Glomerular visceral epithelial cell (primary cell): ENCODE measurements around the gene MRPL47.
A peak's percentile ranks its signal among the peaks of the same experiment; 100 is the strongest.

Source experiments
- DNase-seq: peaks from one replicate; pipeline ENCODE4 v3.0.0-alpha.2; 2016; ENCODE audit errors: extremely low spot score

The MRPL47 gene

DNA sequence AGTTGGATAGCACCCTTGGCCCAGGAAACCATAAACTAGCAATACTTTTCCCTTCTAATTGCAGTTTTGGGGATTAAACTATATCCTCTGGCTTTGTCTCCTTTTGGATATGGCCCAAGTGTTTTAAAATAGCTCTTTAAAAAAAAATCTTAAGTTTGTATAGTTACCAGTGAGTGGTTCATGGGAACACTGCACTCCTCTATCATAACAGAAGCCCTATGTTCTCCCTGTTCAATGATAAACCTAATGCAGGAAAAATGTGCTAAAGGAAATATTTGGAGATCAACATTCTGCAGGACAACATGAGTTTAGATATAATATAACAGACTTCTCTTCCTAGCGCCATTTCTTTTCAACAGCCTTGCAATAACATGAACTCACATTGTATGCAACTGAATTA lies 13.1 kb downstream of the MRPL47 start:
- no peak for DNase-seq

DNA sequence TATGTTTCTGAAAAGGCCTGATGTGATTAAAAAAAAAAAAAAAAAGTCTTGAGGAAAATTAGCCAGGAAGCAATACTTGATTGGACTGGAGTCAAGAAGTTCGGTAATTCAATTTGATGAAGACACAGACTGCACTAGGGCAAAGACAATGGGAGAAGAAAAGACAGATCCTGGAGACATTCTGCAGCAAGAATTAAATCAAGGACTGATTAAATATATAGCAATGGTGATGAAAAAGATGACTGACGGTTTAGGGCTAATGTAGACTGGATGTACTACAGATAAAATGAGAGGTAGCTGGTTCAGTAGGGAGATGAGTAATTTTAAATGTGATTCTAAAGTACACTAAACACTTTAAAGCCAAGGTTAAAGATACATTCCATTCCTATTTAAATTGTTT lies 13.8 kb downstream of the MRPL47 start:
- no peak for DNase-seq

DNA sequence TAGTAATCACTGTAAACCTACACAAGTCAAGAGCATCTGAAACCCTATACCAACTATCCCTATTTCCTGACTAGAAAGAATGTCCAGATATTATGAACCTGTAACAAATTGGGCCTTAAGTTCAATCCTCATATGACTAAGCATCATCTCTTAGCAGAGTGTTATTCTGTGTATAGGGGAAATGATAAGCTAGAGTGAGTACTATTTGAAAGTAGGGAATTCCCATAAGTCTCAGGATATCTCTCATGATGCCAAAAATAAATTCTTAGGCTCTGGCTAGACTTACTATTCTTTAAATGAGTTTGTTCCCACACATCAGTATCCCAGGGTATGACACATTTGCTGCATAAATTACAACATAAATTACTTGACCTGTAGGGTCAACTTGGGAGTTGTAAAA lies 15.3 kb downstream of the MRPL47 start:
- DNase-seq, result no peak

DNA sequence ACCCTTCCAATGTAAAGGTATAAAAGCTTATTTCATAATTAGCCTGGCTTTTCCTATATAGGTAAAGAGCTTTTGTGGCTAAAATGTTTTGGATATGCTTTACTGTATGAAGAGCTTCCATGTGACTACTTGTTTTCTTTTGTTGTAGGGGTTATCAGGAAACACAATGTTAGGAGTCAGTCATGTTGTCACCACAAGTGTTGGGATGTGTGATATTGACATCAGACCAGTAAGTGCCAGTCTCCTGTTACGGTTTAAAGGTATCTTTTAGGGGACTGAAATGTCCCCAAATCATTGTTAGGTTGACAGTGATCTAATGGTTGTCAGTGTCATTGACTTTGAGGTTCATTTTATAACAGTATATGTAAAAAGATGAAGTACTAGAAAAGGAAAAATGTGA lies 23.4 kb downstream of the MRPL47 start:
- no peak for DNase-seq

DNA sequence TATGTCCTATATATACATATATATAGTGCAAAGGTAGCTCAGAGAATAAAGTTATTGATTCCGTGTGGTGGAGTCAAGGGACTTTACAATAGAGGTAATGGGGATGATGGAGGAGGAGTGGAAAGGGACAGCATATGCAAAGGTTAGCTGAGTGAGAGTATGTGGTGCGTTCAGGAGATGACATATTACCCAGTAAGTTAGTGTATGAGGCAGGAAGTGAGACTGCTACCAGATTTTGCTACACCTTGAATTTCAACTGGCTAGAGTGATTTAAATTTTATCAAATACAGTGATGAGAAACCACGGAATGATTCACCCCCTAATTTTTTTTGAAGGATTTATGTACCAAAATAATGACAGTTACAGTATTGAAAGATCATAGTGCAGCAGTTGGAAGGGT lies 38.9 kb downstream of the MRPL47 start:
- DNase-seq, result no peak

DNA sequence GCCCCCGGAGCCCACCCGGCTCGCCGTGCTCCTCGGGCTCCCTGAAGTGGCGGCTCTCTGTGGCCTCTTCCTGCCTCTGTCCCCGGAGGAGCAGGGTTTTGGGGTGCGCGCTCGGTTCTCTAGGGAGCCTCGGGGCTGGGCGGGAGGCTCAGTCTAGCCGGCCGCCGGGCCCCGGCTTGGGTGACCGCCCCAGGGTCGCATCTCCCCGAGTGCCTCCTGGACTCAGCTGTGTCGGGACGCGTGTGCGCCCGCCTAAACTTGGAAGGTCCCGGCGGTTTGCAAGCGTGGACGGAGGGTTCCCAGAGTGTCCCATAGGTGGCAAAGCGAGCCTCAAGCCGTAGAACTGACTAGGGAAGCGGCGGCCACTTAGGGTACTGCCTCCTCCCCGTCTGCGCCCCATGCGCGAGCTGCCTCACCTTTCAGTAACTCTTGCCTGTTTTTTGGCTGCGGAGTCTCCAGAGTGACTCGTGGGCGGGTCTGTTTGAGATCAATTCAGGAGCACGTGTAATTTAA lies 41.1 kb downstream of the MRPL47 start:
- peak; percentile 73 for DNase-seq

DNA sequence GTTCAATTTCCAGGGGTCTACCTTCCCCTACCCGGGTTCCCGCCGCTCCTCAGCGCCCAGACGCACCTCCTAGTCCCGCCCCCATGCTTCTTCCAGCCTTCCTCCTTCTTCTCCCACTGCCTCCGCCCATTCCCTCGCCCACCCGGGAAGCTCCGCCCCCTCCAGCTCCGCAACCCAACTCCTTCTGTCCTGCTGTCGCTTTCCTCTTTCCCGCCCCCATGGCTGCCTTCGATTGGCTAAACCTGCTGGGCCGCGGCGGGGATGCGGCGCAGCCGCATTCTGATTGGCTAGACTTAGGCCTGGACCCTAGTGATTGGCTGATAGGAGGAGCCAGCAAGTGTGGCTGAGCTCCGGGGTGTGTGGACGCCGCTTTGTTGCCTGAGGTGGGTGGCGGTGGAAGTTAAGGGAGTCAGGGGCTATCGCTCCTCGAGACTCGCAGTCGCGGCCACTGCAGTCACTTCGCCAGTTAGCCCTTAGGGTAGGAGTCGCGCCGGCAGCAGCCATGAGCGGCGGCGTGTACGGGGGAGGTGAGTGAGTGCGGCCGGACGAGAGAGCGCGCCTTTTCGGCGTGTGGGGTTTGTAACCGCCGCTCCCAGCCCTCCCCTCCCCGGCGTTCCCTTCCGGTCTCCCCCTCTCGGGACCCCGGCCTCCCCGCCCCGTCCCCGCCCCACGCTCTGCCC lies 41.7 kb downstream of the MRPL47 start, which contains the start of gene ACTL6A:
ACTL6A (plus strand) TSS at position 336 of the 680 bp plus-strand sequence; CDS start at position 503, 167 bp downstream.
- peak; percentile 100 for DNase-seq

DNA sequence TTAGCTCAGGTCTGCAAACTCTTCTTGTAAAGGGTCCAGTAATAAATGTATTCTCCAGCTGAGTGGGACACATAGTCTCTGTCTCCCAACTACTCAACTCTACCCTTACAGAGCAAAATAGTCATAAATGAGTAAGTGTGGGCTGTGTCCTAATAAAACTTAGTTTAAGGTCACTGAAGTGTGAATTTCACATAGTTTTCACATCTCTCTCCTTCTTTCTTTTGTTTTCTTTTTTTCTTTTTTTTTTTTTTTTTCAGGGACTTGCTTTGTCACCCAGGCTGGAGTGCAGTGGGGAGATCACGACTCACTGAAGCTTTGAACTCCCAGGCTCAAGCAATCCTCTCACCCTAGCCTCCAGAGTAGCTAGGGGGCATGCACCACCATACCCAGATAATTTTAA lies 43.6 kb downstream of the MRPL47 start:
- DNase-seq, result peak; percentile 7

DNA sequence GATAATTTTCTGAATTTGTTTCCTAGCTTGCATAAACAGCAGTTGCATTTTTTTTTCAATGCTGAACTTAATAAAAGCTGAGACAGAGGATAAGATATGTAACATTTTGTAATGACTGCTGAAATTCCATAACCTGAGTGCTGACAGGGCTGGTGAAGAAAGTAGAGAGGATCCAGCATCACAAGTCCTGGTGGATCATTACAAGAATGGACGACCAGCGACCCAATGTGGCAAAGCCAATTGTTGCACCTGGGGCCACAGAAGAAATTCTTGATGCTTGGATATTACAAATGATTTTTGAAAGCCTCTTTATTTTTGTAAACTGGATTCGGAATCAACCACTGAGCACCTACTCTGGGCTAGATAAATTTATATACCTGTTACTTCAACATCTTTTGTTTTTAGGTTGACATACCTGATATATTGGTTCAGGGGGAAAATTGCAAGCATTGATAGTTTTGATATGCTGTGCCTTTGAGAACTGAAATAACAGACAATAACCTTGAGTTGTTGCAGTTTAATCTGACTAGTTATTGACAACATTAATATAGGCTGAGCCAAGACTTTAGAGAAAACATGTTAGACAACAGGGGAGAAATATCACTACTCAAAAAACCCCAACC lies 45.6 kb downstream of the MRPL47 start:
- DNase-seq, result peak; percentile 70

DNA sequence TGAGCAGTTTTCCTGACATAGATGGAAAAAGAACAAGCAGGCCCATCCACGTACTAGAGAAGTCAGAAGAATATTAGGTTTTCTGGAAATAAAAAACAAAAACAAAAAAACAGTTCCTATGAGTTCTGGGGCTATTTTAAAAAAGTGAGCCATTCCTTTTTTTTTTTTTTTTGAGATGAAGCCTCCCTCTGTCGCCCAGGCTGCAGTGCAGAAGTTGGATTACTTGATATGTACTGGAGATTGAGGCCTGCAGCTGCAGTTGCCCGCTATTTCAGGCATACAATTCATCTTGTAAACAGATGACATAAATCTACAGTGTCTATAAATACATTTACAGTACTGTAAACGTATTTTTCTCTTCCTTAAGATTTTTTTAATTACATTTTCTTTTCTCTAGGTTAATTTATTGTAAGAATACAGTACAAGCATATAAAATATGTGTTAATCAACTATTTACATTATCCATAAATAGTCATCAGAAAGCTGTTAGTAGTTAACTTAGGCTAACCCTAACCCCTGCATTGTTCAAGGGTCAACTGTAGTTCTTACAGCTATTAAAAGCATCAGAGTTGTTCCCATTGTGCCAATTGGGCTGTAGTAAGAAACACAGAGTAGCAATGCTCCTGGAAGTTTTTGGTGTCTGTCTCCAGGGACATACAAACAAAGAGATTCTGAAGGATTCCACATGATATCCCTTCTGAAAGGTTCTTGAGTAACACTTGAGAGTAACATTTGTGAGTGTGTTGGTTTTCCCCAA lies 52.9 kb downstream of the MRPL47 start:
- DNase-seq, result no peak

DNA sequence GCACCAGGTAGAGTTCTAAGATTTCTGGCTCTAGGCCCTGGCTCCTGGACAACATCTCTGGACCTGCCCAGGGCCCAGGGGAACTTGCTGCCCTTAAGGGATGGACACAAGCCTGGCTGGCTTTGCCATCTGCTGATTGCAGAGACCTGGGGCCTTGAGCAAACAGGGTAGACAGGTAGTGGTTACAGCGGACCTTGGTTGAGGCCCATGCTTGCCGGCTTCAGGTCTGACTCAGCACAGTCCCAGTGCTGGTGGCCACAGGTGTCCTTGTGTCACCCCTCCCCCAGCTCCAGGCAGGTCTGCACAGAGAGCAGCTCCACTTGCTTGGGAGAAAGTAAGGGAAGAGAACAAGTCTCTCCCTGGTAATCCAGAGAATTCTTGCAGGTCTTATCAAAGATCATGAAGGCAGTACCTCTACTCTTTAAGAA lies 57.6 kb downstream of the MRPL47 start:
- DNase-seq, result no peak

DNA sequence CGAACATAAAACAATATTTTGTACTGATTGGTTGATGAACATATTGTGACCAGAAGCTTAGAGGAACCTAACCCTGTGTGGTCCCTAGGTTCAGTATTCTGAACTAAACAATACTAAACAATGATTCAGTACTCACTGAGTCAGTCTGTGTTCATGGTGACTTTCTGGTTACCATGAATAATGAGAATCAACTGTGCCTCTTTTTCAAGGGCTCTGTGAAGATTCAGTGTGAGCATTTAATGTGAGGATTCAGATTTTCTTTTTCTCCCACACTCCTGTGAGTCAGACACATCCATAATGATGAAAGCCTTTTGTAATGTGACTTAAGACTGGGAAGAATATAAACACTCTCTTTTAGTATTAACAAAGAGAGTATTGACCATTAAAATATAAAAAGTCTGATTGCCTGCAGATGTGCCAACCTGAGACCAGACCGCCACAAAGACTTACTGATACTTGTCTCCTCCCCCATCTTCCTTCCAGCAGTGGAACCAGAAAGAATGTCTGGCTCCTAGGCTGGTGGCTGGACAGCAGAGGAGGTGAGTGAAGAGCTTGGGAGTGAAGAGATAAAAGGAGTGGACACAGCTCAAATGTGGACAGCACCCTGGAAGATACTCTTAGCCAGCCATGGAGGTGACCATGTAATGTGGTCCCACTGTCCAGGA lies 59.3 kb downstream of the MRPL47 start:
- DNase-seq, result no peak

DNA sequence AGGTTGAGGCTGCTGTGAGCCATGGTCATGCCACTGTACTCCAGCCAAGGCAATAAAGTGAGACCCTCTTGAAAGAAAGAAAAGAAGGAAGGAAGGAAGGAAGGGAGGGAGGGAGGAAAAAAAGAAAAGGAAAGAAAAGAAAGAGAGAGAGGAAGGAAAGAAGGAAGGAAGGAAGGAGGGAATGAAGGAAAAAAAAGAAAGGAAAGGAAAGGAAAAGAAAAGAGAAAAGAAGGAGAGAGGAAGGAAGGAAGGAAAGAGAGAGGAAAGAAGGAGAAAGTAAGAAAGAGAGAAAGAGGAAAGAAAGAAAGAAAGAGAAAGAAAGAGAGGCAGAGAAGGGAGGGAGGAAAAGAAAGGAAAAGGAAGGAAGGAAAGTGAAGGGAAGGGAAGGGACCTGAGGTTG lies 62.1 kb downstream of the MRPL47 start:
- no peak for DNase-seq

DNA sequence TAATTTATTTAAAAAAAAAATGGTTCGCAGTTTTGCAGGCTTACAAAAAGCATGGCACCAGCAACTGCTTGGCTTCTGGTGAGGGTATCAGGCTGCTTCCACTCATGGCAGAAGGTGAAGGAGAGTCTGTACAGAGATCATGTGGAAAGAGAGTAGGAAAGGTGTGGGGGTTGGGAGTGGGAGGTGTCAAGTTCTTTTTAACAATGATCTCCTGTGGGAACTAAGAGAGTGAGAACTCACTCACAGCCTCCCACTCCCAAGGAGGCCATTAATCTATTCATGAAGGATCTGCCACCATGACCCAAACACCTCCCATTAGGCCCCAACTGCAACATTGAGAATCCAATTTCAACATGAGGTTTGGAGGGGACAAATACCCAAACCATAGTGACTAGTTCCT lies 62.8 kb downstream of the MRPL47 start:
- DNase-seq, result no peak

DNA sequence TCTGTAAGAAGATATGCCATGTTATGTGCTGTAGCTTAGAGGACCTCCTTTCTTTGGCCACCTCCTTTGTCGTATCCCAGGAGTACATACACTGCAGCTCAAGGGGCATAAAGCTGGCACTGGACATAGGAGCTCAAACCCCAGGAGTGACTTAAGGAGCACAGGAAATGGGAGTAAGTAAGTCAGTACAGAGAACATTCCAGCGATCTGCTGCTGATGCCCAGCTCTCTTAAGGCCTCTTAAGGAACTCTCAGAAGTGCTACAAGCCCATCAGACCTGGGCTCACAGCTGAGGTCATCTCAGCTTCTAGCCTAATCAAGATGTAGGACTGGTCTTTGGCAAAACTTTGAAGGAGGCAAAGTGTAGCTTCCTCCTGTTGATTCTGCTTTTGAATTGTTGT lies 63.3 kb downstream of the MRPL47 start:
- DNase-seq, result no peak
